ENCODE results near the gene TMEM130. TPM values are rescaled to one million over a fixed set of nuclear protein-coding genes. Genes with fewer than 3 reads are reported as not detected.

The TMEM130 gene
- polyA plus RNA-seq, 3 donors: 0.05 TPM; not detected in 2

- Histone ChIP-seq H3K4me3 (replicated peaks in 1 of 3; ENCODE audit: low read depth in 2 of 3, low read length in 3 of 3) (no peak overlapping the region), H3K27ac (ENCODE audit: low read depth in 1 of 2, low read length in 2 of 2) (no peak overlapping the region), H2AFZ (ENCODE audit: insufficient read depth, low read depth, low read length, poor library complexity, severe bottlenecking) (no peak overlapping the region), H3K9me3 (replicated peaks in 1 of 2; ENCODE audit: control insufficient read depth in 1 of 2, insufficient read depth in 1 of 2, low read length in 2 of 2) (no peaks in the 10 kb centered on the region), H3K9ac (ENCODE audit: insufficient read depth, low read length, poor library complexity, severe bottlenecking) (no peak overlapping the region), H3K4me1 (ENCODE audit: control insufficient read depth in 1 of 2, insufficient read depth in 2 of 2, low read length in 2 of 2) (no peaks in the 10 kb centered on the region), H4K20me1 (ENCODE audit: insufficient read depth, low read length) (no peaks in the 10 kb centered on the region), H3K36me3 (replicated peaks in 1 of 2; ENCODE audit: control insufficient read depth in 1 of 2, insufficient read depth in 2 of 2, low read length in 2 of 2) (peaks cover 91 to 93% of the 10 kb centered on the region in 2 donors), H3K79me2 (ENCODE audit: insufficient read depth, low read length) (no peaks in the 10 kb centered on the region), H3K4me2 (replicated peaks; ENCODE audit: extremely low read depth, low read length, poor library complexity, severe bottlenecking) (no peak overlapping the region), H3K27me3 (ENCODE audit: control insufficient read depth in 2 of 2, insufficient read depth in 2 of 2, low read length in 2 of 2) (no peaks in the 10 kb centered on the region)
- Mint-ChIP-seq H3K9me3 (no peaks in the 10 kb centered on the region), H3K27me3 (ENCODE audit: low read depth in 3 of 3) (no peaks in the 10 kb centered on the region), H3K4me3 (no peak overlapping the region), H3K36me3 (peaks cover 82 to 94% of the 10 kb centered on the region in 2 donors), H3K27ac (no peak overlapping the region), H3K4me1 (no peaks in the 10 kb centered on the region)
- no peak for DNase-seq
- TF ChIP-seq CTCF (IDR thresholded peaks at IDR 0.05): no peak
- intact Hi-C loops (cut with micrococcal nuclease): no loop called here
Measured at GRCh38 chr7:98913612-98914011, 43.8 kb upstream of the TMEM130 start.

GRCh38 chr7:98913026-98913425, 43.2 kb upstream of the TMEM130 start:
- H3K4me3 ChIP-seq (replicated peaks in 1 of 3; ENCODE audit: low read depth in 2 of 3, low read length in 3 of 3): no peak overlapping the region
- no peak overlapping the region for H3K27ac ChIP-seq (ENCODE audit: low read depth in 1 of 2, low read length in 2 of 2)
- H3K79me2 ChIP-seq (ENCODE audit: insufficient read depth, low read length): no peaks in the 10 kb centered on the region
- no peak for TF ChIP-seq CTCF (IDR thresholded peaks at IDR 0.05)
- no peaks in the 10 kb centered on the region for H3K9me3 ChIP-seq (replicated peaks in 1 of 2; ENCODE audit: control insufficient read depth in 1 of 2, insufficient read depth in 1 of 2, low read length in 2 of 2)
- no peaks in the 10 kb centered on the region for H3K27me3 ChIP-seq (ENCODE audit: control insufficient read depth in 2 of 2, insufficient read depth in 2 of 2, low read length in 2 of 2)
- H3K27ac Mint-ChIP-seq: peak overlapping the region in 3 of 7 donors; percentile 22 to 64 (median 58)
- peaks cover 83 to 94% of the 10 kb centered on the region in 2 donors for H3K36me3 Mint-ChIP-seq
- no peak overlapping the region for H2AFZ ChIP-seq (ENCODE audit: insufficient read depth, low read depth, low read length, poor library complexity, severe bottlenecking)
- H3K4me2 ChIP-seq (replicated peaks; ENCODE audit: extremely low read depth, low read length, poor library complexity, severe bottlenecking): no peak overlapping the region
- no peak overlapping the region for H3K9ac ChIP-seq (ENCODE audit: insufficient read depth, low read length, poor library complexity, severe bottlenecking)
- H3K4me1 Mint-ChIP-seq: no peaks in the 10 kb centered on the region
- no peaks in the 10 kb centered on the region for H3K9me3 Mint-ChIP-seq
- no peaks in the 10 kb centered on the region for H3K27me3 Mint-ChIP-seq (ENCODE audit: low read depth in 3 of 3)
- DNase-seq: no peak
- no peaks in the 10 kb centered on the region for H3K4me1 ChIP-seq (ENCODE audit: control insufficient read depth in 1 of 2, insufficient read depth in 2 of 2, low read length in 2 of 2)
- intact Hi-C loops (cut with micrococcal nuclease): no loop called here
- 86% methylated on average over 8 of the region's 8 CpGs for WGBS (ENCODE audit: insufficient coverage)
- no peaks in the 10 kb centered on the region for H4K20me1 ChIP-seq (ENCODE audit: insufficient read depth, low read length)
- peaks cover 91 to 94% of the 10 kb centered on the region in 2 donors for H3K36me3 ChIP-seq (replicated peaks in 1 of 2; ENCODE audit: control insufficient read depth in 1 of 2, insufficient read depth in 2 of 2, low read length in 2 of 2)
- no peak overlapping the region for H3K4me3 Mint-ChIP-seq
